ENCODE measurements around the gene GPD2.

GPD2 gene

DNA sequence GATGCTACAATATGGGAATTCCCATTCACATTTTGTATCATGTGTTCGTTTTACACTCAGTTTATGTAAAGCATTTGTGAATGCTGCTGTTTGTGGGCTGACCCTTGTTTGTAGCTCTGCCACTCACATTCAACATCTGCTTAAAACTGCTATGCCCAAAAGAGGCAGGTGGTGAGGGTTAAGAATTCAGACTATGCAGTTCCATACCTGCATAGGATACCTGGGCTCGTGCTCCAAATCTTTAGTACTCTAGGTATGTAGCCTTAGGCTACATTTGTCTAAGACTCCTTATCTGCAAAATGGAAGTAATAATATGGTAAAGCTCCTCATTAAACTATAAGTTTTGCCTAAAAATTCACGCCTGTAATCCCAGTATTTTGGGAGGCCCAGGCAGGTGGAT, 199.5 kb downstream of the GPD2 start:
- Histone ChIP-seq H3K79me1 (ENCODE audit: low read length) (no peaks in the 10 kb centered on the region), H3K23ac (ENCODE audit: low read length) (no peak overlapping the region), H2AFZ (ENCODE audit: insufficient read depth, low read length, poor library complexity) (no peak overlapping the region), H2BK5ac (ENCODE audit: low read depth, low read length, poor library complexity) (no peak overlapping the region), H2BK120ac (ENCODE audit: insufficient read depth, low read length, poor library complexity) (no peak overlapping the region), H4K12ac (ENCODE audit: low read depth, low read length) (no peak overlapping the region), H3K9me3 (ENCODE audit: insufficient read depth, low read depth, low read length) (peaks cover 3% of the 10 kb centered on the region), H3K27me3 (ENCODE audit: insufficient read depth, low read length) (no peaks in the 10 kb centered on the region), H3K14ac (ENCODE audit: low read length) (no peak overlapping the region), H2BK12ac (ENCODE audit: low read length) (no peak overlapping the region), H3K4me3 (ENCODE audit: low read depth, low read length) (no peak overlapping the region), H3K18ac (ENCODE audit: low read length) (no peak overlapping the region), H3K9ac (ENCODE audit: low read length) (no peak overlapping the region), H4K91ac (ENCODE audit: low read depth, low read length) (no peak overlapping the region), H3K36me3 (ENCODE audit: control insufficient read depth in 1 of 2, insufficient read depth in 2 of 2, low read length in 2 of 2) (no peaks in the 10 kb centered on the region), H3K4ac (ENCODE audit: low read depth, low read length) (no peak overlapping the region), H3K27ac (ENCODE audit: low read depth, low read length) (no peak overlapping the region), H2AK5ac (ENCODE audit: low read length) (no peak overlapping the region), H3K4me2 (ENCODE audit: low read length) (no peak overlapping the region), H3K79me2 (ENCODE audit: control insufficient read depth, insufficient read depth, low read length, poor library complexity) (no peaks in the 10 kb centered on the region), H4K8ac (ENCODE audit: low read depth, low read length) (no peak overlapping the region), H3K4me1 (ENCODE audit: control insufficient read depth in 1 of 2, insufficient read depth in 2 of 2, low read length in 2 of 2) (peaks cover 0 to 2% of the 10 kb centered on the region in 2 experiments)
- WGBS (ENCODE audit: extremely low coverage, insufficient coverage, insufficient read length), result no CpG with 5 or more reads among the region's 3 CpGs
- peak; percentile 62 to 86 for DNase-seq
